Stimulated activated naive CD8-positive, alpha-beta T cell treated with anti-CD3 and anti-CD28 coated beads, Interleukin-15, Interleukin-2, amounts not matched to agents 100 ng/mL and 50 ng/mL, for 24 hours (primary cell): ENCODE measurements around the gene C21orf91.

Source experiments
- H3K27ac Mint-ChIP-seq: one replicate; pipeline ENCODE4 v1.8.0; 2021; ENCODE audit warnings: mild to moderate bottlenecking, mixed read lengths
- H3K27me3 Mint-ChIP-seq: one replicate; pipeline ENCODE4 v1.8.0; 2021; ENCODE audit warnings: mixed read lengths
- H3K36me3 Mint-ChIP-seq: one replicate; pipeline ENCODE4 v1.8.0; 2021; ENCODE audit warnings: low read depth, mixed read lengths
- H3K4me1 Mint-ChIP-seq: one replicate; pipeline ENCODE4 v1.8.0; 2021; ENCODE audit warnings: low read depth, mixed read lengths
- H3K4me3 Mint-ChIP-seq: one replicate; pipeline ENCODE4 v1.8.0; 2021; ENCODE audit warnings: mild to moderate bottlenecking, mixed read lengths
- H3K9me3 Mint-ChIP-seq: one replicate; pipeline ENCODE4 v1.8.0; 2021; ENCODE audit warnings: mixed read lengths

C21orf91 gene

GRCh38 chr21:17818186-17819113, 706 bp downstream of the C21orf91 start:
- Mint-ChIP-seq H3K36me3 (peaks cover 40% of the 10 kb centered on the region), H3K4me1 (peaks cover 60% of the 10 kb centered on the region), H3K9me3 (no peaks in the 10 kb centered on the region), H3K27ac (peak overlapping the region; percentile 61), H3K27me3 (no peaks in the 10 kb centered on the region), H3K4me3 (peak overlapping the region; percentile 89)

GRCh38 chr21:17813353-17813752, 5.8 kb downstream of the C21orf91 start:
- Mint-ChIP-seq H3K27ac (no peak overlapping the region), H3K4me3 (no peak overlapping the region), H3K36me3 (peaks cover 91% of the 10 kb centered on the region), H3K27me3 (no peaks in the 10 kb centered on the region), H3K4me1 (peaks cover 65% of the 10 kb centered on the region), H3K9me3 (peaks cover 10% of the 10 kb centered on the region)

- peaks cover 20% of the 10 kb centered on the region for H3K9me3 Mint-ChIP-seq
- H3K4me3 Mint-ChIP-seq, result no peak overlapping the region
- H3K27me3 Mint-ChIP-seq, result no peaks in the 10 kb centered on the region
- peaks cover 84% of the 10 kb centered on the region for H3K36me3 Mint-ChIP-seq
- no peak overlapping the region for H3K27ac Mint-ChIP-seq
- H3K4me1 Mint-ChIP-seq, result peaks cover 45% of the 10 kb centered on the region
Observed at GRCh38 chr21:17805966-17806365, 13.2 kb downstream of the C21orf91 start.

- Mint-ChIP-seq H3K9me3 (peaks cover 11% of the 10 kb centered on the region), H3K4me3 (no peak overlapping the region), H3K36me3 (peaks cover 63% of the 10 kb centered on the region), H3K4me1 (peaks cover 55% of the 10 kb centered on the region), H3K27ac (no peak overlapping the region), H3K27me3 (no peaks in the 10 kb centered on the region)
Observed at GRCh38 chr21:17803536-17803935, 15.6 kb downstream of the C21orf91 start.

GRCh38 chr21:17802572-17802971, 16.6 kb downstream of the C21orf91 start:
- H3K27ac Mint-ChIP-seq, result no peak overlapping the region
- H3K27me3 Mint-ChIP-seq, result no peaks in the 10 kb centered on the region
- peaks cover 53% of the 10 kb centered on the region for H3K4me1 Mint-ChIP-seq
- H3K4me3 Mint-ChIP-seq, result no peak overlapping the region
- peaks cover 5% of the 10 kb centered on the region for H3K9me3 Mint-ChIP-seq
- peaks cover 54% of the 10 kb centered on the region for H3K36me3 Mint-ChIP-seq

GRCh38 chr21:17799414-17800164, 19.6 kb downstream of the C21orf91 start:
- Mint-ChIP-seq H3K27me3 (no peaks in the 10 kb centered on the region), H3K36me3 (peaks cover 46% of the 10 kb centered on the region), H3K27ac (peak overlapping the region; percentile 52), H3K4me3 (no peak overlapping the region), H3K9me3 (no peaks in the 10 kb centered on the region), H3K4me1 (peaks cover 67% of the 10 kb centered on the region)

GRCh38 chr21:17798796-17799195, 20.4 kb downstream of the C21orf91 start:
- Mint-ChIP-seq H3K4me1 (peaks cover 67% of the 10 kb centered on the region), H3K27me3 (no peaks in the 10 kb centered on the region), H3K9me3 (no peaks in the 10 kb centered on the region), H3K36me3 (peaks cover 44% of the 10 kb centered on the region), H3K4me3 (no peak overlapping the region), H3K27ac (no peak overlapping the region)

- H3K4me3 Mint-ChIP-seq, result no peak overlapping the region
- H3K36me3 Mint-ChIP-seq, result peaks cover 45% of the 10 kb centered on the region
- H3K4me1 Mint-ChIP-seq, result peaks cover 68% of the 10 kb centered on the region
- no peaks in the 10 kb centered on the region for H3K27me3 Mint-ChIP-seq
- H3K27ac Mint-ChIP-seq, result no peak overlapping the region
- H3K9me3 Mint-ChIP-seq, result no peaks in the 10 kb centered on the region
Observed at GRCh38 chr21:17797967-17798366, 21.2 kb downstream of the C21orf91 start.

GRCh38 chr21:17796503-17796902, 22.7 kb downstream of the C21orf91 start:
- Mint-ChIP-seq H3K9me3 (no peaks in the 10 kb centered on the region), H3K4me3 (peak overlapping the region; percentile 68)

GRCh38 chr21:17796037-17796403, 23.1 kb downstream of the C21orf91 start:
- peak overlapping the region; percentile 68 for H3K4me3 Mint-ChIP-seq
- no peaks in the 10 kb centered on the region for H3K9me3 Mint-ChIP-seq
- H3K27ac Mint-ChIP-seq, result peak overlapping the region; percentile 90
- no peaks in the 10 kb centered on the region for H3K27me3 Mint-ChIP-seq
- H3K4me1 Mint-ChIP-seq, result peaks cover 77% of the 10 kb centered on the region
- peaks cover 44% of the 10 kb centered on the region for H3K36me3 Mint-ChIP-seq

More at GRCh38 chr21:17796503-17796902, 22.7 kb downstream of the C21orf91 start:
- H3K36me3 Mint-ChIP-seq, result peaks cover 43% of the 10 kb centered on the region
- peaks cover 73% of the 10 kb centered on the region for H3K4me1 Mint-ChIP-seq
- no peaks in the 10 kb centered on the region for H3K27me3 Mint-ChIP-seq
- H3K27ac Mint-ChIP-seq, result peak overlapping the region; percentile 90

GRCh38 chr21:17795146-17796036, 23.8 kb downstream of the C21orf91 start:
- Mint-ChIP-seq H3K9me3 (no peaks in the 10 kb centered on the region), H3K27me3 (no peaks in the 10 kb centered on the region), H3K4me3 (peak overlapping the region; percentile 75), H3K27ac (peak overlapping the region; percentile 90), H3K36me3 (peaks cover 46% of the 10 kb centered on the region), H3K4me1 (peaks cover 80% of the 10 kb centered on the region)

GRCh38 chr21:17794518-17795145, 24.5 kb downstream of the C21orf91 start:
- Mint-ChIP-seq H3K4me1 (peaks cover 86% of the 10 kb centered on the region), H3K36me3 (peaks cover 46% of the 10 kb centered on the region), H3K4me3 (peak overlapping the region; percentile 75), H3K9me3 (no peaks in the 10 kb centered on the region), H3K27ac (peak overlapping the region; percentile 90), H3K27me3 (no peaks in the 10 kb centered on the region)

- peak overlapping the region; percentile 75 for H3K4me3 Mint-ChIP-seq
- peaks cover 88% of the 10 kb centered on the region for H3K4me1 Mint-ChIP-seq
Observed at GRCh38 chr21:17793246-17794123, 25.7 kb downstream of the C21orf91 start.

More at GRCh38 chr21:17793246-17794123, 25.7 kb downstream of the C21orf91 start:
- Mint-ChIP-seq H3K36me3 (peaks cover 46% of the 10 kb centered on the region), H3K9me3 (no peaks in the 10 kb centered on the region), H3K27me3 (no peaks in the 10 kb centered on the region), H3K27ac (peak overlapping the region; percentile 90)
